ENCODE data around the gene PTPN9. TPM values are rescaled to one million over a fixed set of nuclear protein-coding genes. Genes with fewer than 3 reads are reported as not detected.

Gene PTPN9
- total RNA-seq, 6 donors from 2014 or later: 8.4 to 32.9 (median 22.7) TPM

GRCh38 chr15:75599401-75599800, 20.3 kb upstream of the PTPN9 start:
- no peak for DNase-seq
- Histone ChIP-seq H3K4me3 (no peak overlapping the region), H3K9me3 (no peaks in the 10 kb centered on the region), H3K36me3 (peaks cover 0 to 75% (median 19%) of the 10 kb centered on the region in 4 donors), H3K4me1 (peaks cover 4 to 20% (median 10%) of the 10 kb centered on the region in 4 donors), H3K27ac (peak overlapping the region in 2 of 4 donors; percentile 15 to 37), H3K27me3 (no peaks in the 10 kb centered on the region)
- TF ChIP-seq POLR2AphosphoS5 (IDR thresholded peaks at IDR 0.05): no peak
- TF ChIP-seq EP300 (IDR thresholded peaks at IDR 0.05): no peak
- no peak for TF ChIP-seq CTCF (IDR thresholded peaks at IDR 0.05)
- TF ChIP-seq POLR2A (IDR thresholded peaks at IDR 0.05): no peak
- ATAC-seq (ENCODE audit: low FRiP score in 2 of 2): no peak
- 44 to 49% methylated on average over 2 of the region's 2 CpGs for WGBS, 2 donors

GRCh38 chr15:75598361-75598760, 19.2 kb upstream of the PTPN9 start:
- DNase-seq (peak in 1 of 2 donors; percentile 23), ATAC-seq (ENCODE audit: low FRiP score in 2 of 2) (no peak)
- Histone ChIP-seq H3K4me1 (peaks cover 4 to 20% (median 10%) of the 10 kb centered on the region in 4 donors), H3K36me3 (peaks cover 0 to 75% (median 17%) of the 10 kb centered on the region in 4 donors), H3K4me3 (no peak overlapping the region), H3K27ac (peak overlapping the region in 3 of 4 donors; percentile 13 to 46 (median 15)), H3K27me3 (no peaks in the 10 kb centered on the region), H3K9me3 (no peaks in the 10 kb centered on the region)
- no peak for TF ChIP-seq POLR2AphosphoS5 (IDR thresholded peaks at IDR 0.05)
- WGBS, 2 donors: 83% methylated on average over 1 to 4 of the region's 4 CpGs

- ATAC-seq (ENCODE audit: low FRiP score in 2 of 2) (no peak), DNase-seq (no peak)
- H3K4me3 ChIP-seq: no peak overlapping the region
- peaks cover 0 to 75% (median 17%) of the 10 kb centered on the region in 4 donors for H3K36me3 ChIP-seq
- no peaks in the 10 kb centered on the region for H3K27me3 ChIP-seq
- WGBS, 2 donors: 55 to 62% methylated on average over 3 of the region's 3 CpGs
- no peaks in the 10 kb centered on the region for H3K9me3 ChIP-seq
- peak overlapping the region in 3 of 4 donors; percentile 13 to 46 (median 15) for H3K27ac ChIP-seq
- TF ChIP-seq POLR2AphosphoS5 (IDR thresholded peaks at IDR 0.05) (no peak), CTCF (IDR thresholded peaks at IDR 0.05) (peak in 4 of 6 experiments; percentile 35 to 44 (median 39))
- peaks cover 4 to 20% (median 10%) of the 10 kb centered on the region in 4 donors for H3K4me1 ChIP-seq
Observed at GRCh38 chr15:75597667-75598341, 18.7 kb upstream of the PTPN9 start.

GRCh38 chr15:75596703-75597345, 17.7 kb upstream of the PTPN9 start:
- TF ChIP-seq POLR2AphosphoS5 (IDR thresholded peaks at IDR 0.05): no peak
- no peak for TF ChIP-seq CTCF (IDR thresholded peaks at IDR 0.05)
- TF ChIP-seq EP300 (IDR thresholded peaks at IDR 0.05): no peak
- no peak for TF ChIP-seq POLR2A (IDR thresholded peaks at IDR 0.05)
- no peaks in the 10 kb centered on the region for H3K27me3 ChIP-seq
- no peaks in the 10 kb centered on the region for H3K9me3 ChIP-seq
- 79 to 82% methylated on average over 3 of the region's 3 CpGs for WGBS, 2 donors
- H3K27ac ChIP-seq: no peak overlapping the region
- DNase-seq: no peak
- peaks cover 4 to 20% (median 10%) of the 10 kb centered on the region in 4 donors for H3K4me1 ChIP-seq
- H3K36me3 ChIP-seq: peaks cover 0 to 69% (median 20%) of the 10 kb centered on the region in 4 donors
- ATAC-seq (ENCODE audit: low FRiP score in 2 of 2): no peak
- H3K4me3 ChIP-seq: no peak overlapping the region

- H3K4me1 ChIP-seq: peaks cover 4 to 18% (median 10%) of the 10 kb centered on the region in 4 donors
- peaks cover 0 to 49% (median 9%) of the 10 kb centered on the region in 4 donors for H3K36me3 ChIP-seq
- H3K4me3 ChIP-seq: no peak overlapping the region
- TF ChIP-seq CTCF (IDR thresholded peaks at IDR 0.05): no peak
- TF ChIP-seq POLR2AphosphoS5 (IDR thresholded peaks at IDR 0.05): no peak
- no peak for TF ChIP-seq EP300 (IDR thresholded peaks at IDR 0.05)
- TF ChIP-seq POLR2A (IDR thresholded peaks at IDR 0.05): no peak
- ATAC-seq (ENCODE audit: low FRiP score in 2 of 2): no peak
- DNase-seq: no peak
- H3K27me3 ChIP-seq: no peaks in the 10 kb centered on the region
- H3K9me3 ChIP-seq: no peaks in the 10 kb centered on the region
- no peak overlapping the region for H3K27ac ChIP-seq
- WGBS, 2 donors: 93 to 97% methylated on average over 9 of the region's 9 CpGs
Observed at GRCh38 chr15:75594276-75594675, 15.2 kb upstream of the PTPN9 start.
